A549 (cell line): ENCODE results near the gene DISC1. TPM values are rescaled to one million over a fixed set of nuclear protein-coding genes. Genes with fewer than 3 reads are reported as not detected.

Experiments used
- ATAC-seq, 2 experiments: fragments of 200-7000 bp in 1 of 2; fragments of >200 bp in 1 of 2; cut with Nextera tagmentation in 1 of 2; cut with Tn5 transposase in 1 of 2; 3 replicates each; pipeline versions ENCODE4 v1.8.0 to v1.9.1; 2018 to 2020; ENCODE audit warnings: mild to moderate bottlenecking in 1 of 2, moderate library complexity in 1 of 2
- CTCF ChIA-PET: fragments of 300-600 bp; sonication (Branson Sonifier 250); formaldehyde crosslinking; extraction: SDS; loops from one replicate; lab custom pipeline; 2021; ENCODE audit warnings: antibody characterized with exemption, inconsistent platforms; lab: Yijun Ruan, JAX
- POLR2A ChIA-PET: fragments of 350-600 bp; formaldehyde crosslinking; extraction: SDS; loops from one replicate; lab custom pipeline; 2021; ENCODE audit warnings: antibody characterized with exemption, inconsistent platforms; lab: Yijun Ruan, JAX
- DNase-seq, 2 experiments: peaks; one replicate each; pipeline versions ENCODE4 v3.0.0 to v3.0.0-alpha.2; 2011 to 2016; ENCODE audit warnings: low read depth in 1 of 2, low spot score in 1 of 2
- FAIRE-seq: peaks from 2 replicates; lab custom pipeline; 2011; peaks lifted over from hg19 to GRCh38; lab: Jason Lieb, UNC
- H3K27ac ChIP-seq, 2 experiments: fragments of >200 bp; sonication (Bioruptor Twin); formaldehyde crosslinking; 3 replicates each; pipeline ENCODE4 v1.5.1; 2016 to 2017
- H3K4me1 ChIP-seq: fragments of >200 bp; sonication (Bioruptor Twin); formaldehyde crosslinking; 3 replicates; pipeline ENCODE4 v1.6.1; 2016
- H3K4me2 ChIP-seq: fragments of >200 bp; sonication (Bioruptor Twin); formaldehyde crosslinking; 3 replicates; pipeline ENCODE4 v1.6.1; 2016
- H3K4me3 ChIP-seq: fragments of >200 bp; sonication (Bioruptor Twin); formaldehyde crosslinking; 3 replicates; pipeline ENCODE4 v1.5.1; 2016
- H3K9me3 ChIP-seq: fragments of >200 bp; sonication (Bioruptor Twin); formaldehyde crosslinking; 3 replicates; pipeline ENCODE4 v1.6.1; 2016
- CBX2 ChIP-seq: fragments of 200-600 bp; sonication (generic); IDR thresholded peaks from 2 replicates; pipeline ENCODE4 v1.6.1; 2016; ENCODE audit warnings: low read depth, mild to moderate bottlenecking, borderline replicate concordance
- CBX8 ChIP-seq: fragments of 200-600 bp; sonication (generic); IDR thresholded peaks from 2 replicates; pipeline ENCODE4 v1.6.1; 2016
- FOSB ChIP-seq: fragments of 250-450 bp; sonication (Bioruptor Pico); IDR thresholded peaks from 2 replicates; pipeline ENCODE4 v1.5.0; 2020; ENCODE audit warnings: mild to moderate bottlenecking, moderate library complexity
- HOXB5 ChIP-seq: fragments of 250-450 bp; sonication (Bioruptor Pico); IDR thresholded peaks from 2 replicates; pipeline ENCODE4 v1.5.0; 2020; ENCODE audit warnings: mild to moderate bottlenecking, moderate library complexity
- KDM1A ChIP-seq: fragments of 200-600 bp; sonication (generic); IDR thresholded peaks from 2 replicates; pipeline ENCODE4 v1.6.1; 2016; ENCODE audit warnings: low read depth, mild to moderate bottlenecking
- MAFK ChIP-seq: fragments of 450-650 bp; IDR thresholded peaks from 2 replicates; pipeline ENCODE4 v1.6.1; 2014; ENCODE audit not compliant: partially characterized antibody
- MAZ ChIP-seq: fragments of 150-350 bp; IDR thresholded peaks from 2 replicates; pipeline ENCODE4 v1.6.1; 2014; ENCODE audit warnings: antibody characterized with exemption, low read depth, low read length, borderline replicate concordance
- NFE2L2 ChIP-seq: fragments of 150-350 bp; conservative IDR thresholded peaks from 2 replicates; pipeline ENCODE4 v1.6.1; 2014; ENCODE audit warnings: low read length
- NR3C1 ChIP-seq: fragments of >200 bp; sonication (Bioruptor Twin); formaldehyde crosslinking; IDR thresholded peaks from 3 replicates; pipeline ENCODE4 v1.6.1; 2017
- POLR2A ChIP-seq: IDR thresholded peaks from 2 replicates; pipeline ENCODE4 v1.6.1; 2012; ENCODE audit warnings: mild to moderate bottlenecking, low read length
- POLR2AphosphoS2 ChIP-seq: conservative IDR thresholded peaks from 2 replicates; pipeline ENCODE4 v1.6.1; 2012; ENCODE audit warnings: low read length, improper control_type of control experiment, inconsistent platforms
- RAD21 ChIP-seq, 2 experiments: fragments of >200 bp in 1 of 2; sonication (Bioruptor Twin) in 1 of 2; formaldehyde crosslinking in 1 of 2; IDR thresholded peaks in 1 of 2; conservative IDR thresholded peaks in 1 of 2; 2 replicates in 1 of 2; 3 replicates in 1 of 2; pipeline ENCODE4 v1.6.1; 2012 to 2018; ENCODE audit warnings: inconsistent platforms in 1 of 2
- RARB ChIP-seq: fragments of 250-450 bp; sonication (Bioruptor Pico); IDR thresholded peaks from 2 replicates; pipeline ENCODE4 v1.8.0; 2021; ENCODE audit warnings: mild to moderate bottlenecking, moderate library complexity
- RFX5 ChIP-seq: fragments of 450-650 bp; IDR thresholded peaks from 2 replicates; pipeline ENCODE4 v1.7.1; 2014; ENCODE audit warnings: antibody characterized with exemption, mild to moderate bottlenecking, moderate library complexity
- RNF2 ChIP-seq: fragments of 200-600 bp; sonication (generic); IDR thresholded peaks from 2 replicates; pipeline ENCODE4 v1.6.1; 2016; ENCODE audit warnings: low read depth, mild to moderate bottlenecking, antibody characterized with exemption, moderate library complexity, borderline replicate concordance
- TFCP2L1 ChIP-seq: fragments of 250-450 bp; sonication (Bioruptor Pico); IDR thresholded peaks from 2 replicates; pipeline ENCODE4 v1.5.0; 2021; ENCODE audit warnings: mild to moderate bottlenecking
- ZC3H11A ChIP-seq: fragments of 450-650 bp; IDR thresholded peaks from 2 replicates; pipeline ENCODE4 v1.6.1; 2014; ENCODE audit warnings: antibody characterized with exemption, mild to moderate bottlenecking
- ZSCAN20 ChIP-seq: fragments of 250-450 bp; sonication (Bioruptor Pico); IDR thresholded peaks from 2 replicates; pipeline ENCODE4 v1.8.0; 2022; ENCODE audit warnings: mild to moderate bottlenecking, moderate library complexity
- WGBS: methylation state at CpG from one replicate; pipeline ENCODE4 v1.1.6; 2017; ENCODE audit errors: missing lambda C conversion rate; 5-methylcytosine and 5-hydroxymethylcytosine counted together
- polyA plus RNA-seq, 4 experiments: library from polyadenylated mRNA; depleted of rRNA in 3 of 4; stranded (reverse); fragments of >200 nt; fragmentation: RNase III in 1 of 4; extraction: RNeasy Plus Mini Kit Qiagen cat#74134 plus additional on column Dnase treatment in 1 of 4; gene quantifications; 2 replicates in 3 of 4; 3 replicates in 1 of 4; pipeline ENCODE4 v1.2.3, GENCODE V29; 2011 to 2017
- TF ChIP-seq, protein P1 (sequence below): fragments of >200 bp; sonication (Bioruptor Twin); formaldehyde crosslinking; IDR thresholded peaks from 3 replicates; pipeline ENCODE4 v1.5.1; 2016
- TF ChIP-seq, protein P2 (sequence below): fragments of 250-450 bp; sonication (Bioruptor Pico); IDR thresholded peaks from 2 replicates; pipeline ENCODE4 v1.5.0; 2021; ENCODE audit warnings: mild to moderate bottlenecking, moderate library complexity, borderline replicate concordance
- TF ChIP-seq, protein P3 (sequence below): fragments of 200-600 bp; sonication (generic); IDR thresholded peaks from 2 replicates; pipeline ENCODE4 v1.6.1; 2016; ENCODE audit warnings: antibody characterized with exemption, mild to moderate bottlenecking, moderate library complexity
- TF ChIP-seq, protein P4 (sequence below): fragments of >200 bp; sonication (Bioruptor Twin); formaldehyde crosslinking; IDR thresholded peaks from 2 replicates; pipeline ENCODE4 v1.6.1; 2016
- TF ChIP-seq, protein P5 (sequence below): fragments of >200 bp; sonication (Bioruptor Twin); formaldehyde crosslinking; IDR thresholded peaks from 3 replicates; pipeline ENCODE4 v1.6.1; 2016
- TF ChIP-seq, protein P6 (sequence below): fragments of 250-450 bp; sonication (Bioruptor Pico); IDR thresholded peaks from 2 replicates; pipeline ENCODE4 v1.5.0; 2020; ENCODE audit warnings: low read depth, mild to moderate bottlenecking, moderate library complexity
- TF ChIP-seq, protein P7 (sequence below): IDR thresholded peaks from 2 replicates; pipeline ENCODE4 v1.6.1; 2012

Gene DISC1
- polyA plus RNA-seq, 2 of the 4 experiments (the other 2 are of a cell fraction): 0.39 to 0.74 TPM

DNA sequence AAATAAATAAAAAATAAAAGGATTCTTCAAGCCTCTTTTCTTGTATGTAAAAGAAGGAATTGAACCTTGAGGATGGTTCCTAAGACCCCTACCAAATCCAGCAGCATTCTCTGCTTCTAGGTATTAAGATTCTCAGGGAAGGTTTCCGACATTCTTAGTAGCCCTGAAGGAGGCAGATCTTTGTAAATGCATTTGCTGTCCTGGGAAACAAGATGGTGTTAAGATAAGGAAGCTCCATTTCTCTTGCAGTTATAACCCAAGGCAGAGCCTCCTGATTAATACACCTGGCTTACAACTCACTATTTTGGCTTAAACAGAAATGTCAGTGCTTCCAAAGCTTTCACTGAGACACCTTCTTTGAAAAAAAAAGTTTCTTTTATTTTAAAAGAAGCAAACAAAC lies 393.8 kb downstream of the DISC1 start:
- no peak for DNase-seq
- POLR2A ChIA-PET: no interaction called here
- no peak overlapping the region for H3K27ac ChIP-seq
- CTCF ChIA-PET: no interaction called here
- H3K9me3 ChIP-seq: no peaks in the 10 kb centered on the region
- H3K4me3 ChIP-seq: no peak overlapping the region
- ATAC-seq: no peak
- TF ChIP-seq, protein P1, sequence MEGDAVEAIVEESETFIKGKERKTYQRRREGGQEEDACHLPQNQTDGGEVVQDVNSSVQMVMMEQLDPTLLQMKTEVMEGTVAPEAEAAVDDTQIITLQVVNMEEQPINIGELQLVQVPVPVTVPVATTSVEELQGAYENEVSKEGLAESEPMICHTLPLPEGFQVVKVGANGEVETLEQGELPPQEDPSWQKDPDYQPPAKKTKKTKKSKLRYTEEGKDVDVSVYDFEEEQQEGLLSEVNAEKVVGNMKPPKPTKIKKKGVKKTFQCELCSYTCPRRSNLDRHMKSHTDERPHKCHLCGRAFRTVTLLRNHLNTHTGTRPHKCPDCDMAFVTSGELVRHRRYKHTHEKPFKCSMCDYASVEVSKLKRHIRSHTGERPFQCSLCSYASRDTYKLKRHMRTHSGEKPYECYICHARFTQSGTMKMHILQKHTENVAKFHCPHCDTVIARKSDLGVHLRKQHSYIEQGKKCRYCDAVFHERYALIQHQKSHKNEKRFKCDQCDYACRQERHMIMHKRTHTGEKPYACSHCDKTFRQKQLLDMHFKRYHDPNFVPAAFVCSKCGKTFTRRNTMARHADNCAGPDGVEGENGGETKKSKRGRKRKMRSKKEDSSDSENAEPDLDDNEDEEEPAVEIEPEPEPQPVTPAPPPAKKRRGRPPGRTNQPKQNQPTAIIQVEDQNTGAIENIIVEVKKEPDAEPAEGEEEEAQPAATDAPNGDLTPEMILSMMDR: no peak
- TF ChIP-seq, protein P2, sequence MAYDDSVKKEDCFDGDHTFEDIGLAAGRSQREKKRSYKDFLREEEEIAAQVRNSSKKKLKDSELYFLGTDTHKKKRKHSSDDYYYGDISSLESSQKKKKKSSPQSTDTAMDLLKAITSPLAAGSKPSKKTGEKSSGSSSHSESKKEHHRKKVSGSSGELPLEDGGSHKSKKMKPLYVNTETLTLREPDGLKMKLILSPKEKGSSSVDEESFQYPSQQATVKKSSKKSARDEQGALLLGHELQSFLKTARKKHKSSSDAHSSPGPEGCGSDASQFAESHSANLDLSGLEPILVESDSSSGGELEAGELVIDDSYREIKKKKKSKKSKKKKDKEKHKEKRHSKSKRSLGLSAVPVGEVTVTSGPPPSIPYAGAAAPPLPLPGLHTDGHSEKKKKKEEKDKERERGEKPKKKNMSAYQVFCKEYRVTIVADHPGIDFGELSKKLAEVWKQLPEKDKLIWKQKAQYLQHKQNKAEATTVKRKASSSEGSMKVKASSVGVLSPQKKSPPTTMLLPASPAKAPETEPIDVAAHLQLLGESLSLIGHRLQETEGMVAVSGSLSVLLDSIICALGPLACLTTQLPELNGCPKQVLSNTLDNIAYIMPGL (CRISPR knock-in tag): no peak
- TF ChIP-seq, protein P3, sequence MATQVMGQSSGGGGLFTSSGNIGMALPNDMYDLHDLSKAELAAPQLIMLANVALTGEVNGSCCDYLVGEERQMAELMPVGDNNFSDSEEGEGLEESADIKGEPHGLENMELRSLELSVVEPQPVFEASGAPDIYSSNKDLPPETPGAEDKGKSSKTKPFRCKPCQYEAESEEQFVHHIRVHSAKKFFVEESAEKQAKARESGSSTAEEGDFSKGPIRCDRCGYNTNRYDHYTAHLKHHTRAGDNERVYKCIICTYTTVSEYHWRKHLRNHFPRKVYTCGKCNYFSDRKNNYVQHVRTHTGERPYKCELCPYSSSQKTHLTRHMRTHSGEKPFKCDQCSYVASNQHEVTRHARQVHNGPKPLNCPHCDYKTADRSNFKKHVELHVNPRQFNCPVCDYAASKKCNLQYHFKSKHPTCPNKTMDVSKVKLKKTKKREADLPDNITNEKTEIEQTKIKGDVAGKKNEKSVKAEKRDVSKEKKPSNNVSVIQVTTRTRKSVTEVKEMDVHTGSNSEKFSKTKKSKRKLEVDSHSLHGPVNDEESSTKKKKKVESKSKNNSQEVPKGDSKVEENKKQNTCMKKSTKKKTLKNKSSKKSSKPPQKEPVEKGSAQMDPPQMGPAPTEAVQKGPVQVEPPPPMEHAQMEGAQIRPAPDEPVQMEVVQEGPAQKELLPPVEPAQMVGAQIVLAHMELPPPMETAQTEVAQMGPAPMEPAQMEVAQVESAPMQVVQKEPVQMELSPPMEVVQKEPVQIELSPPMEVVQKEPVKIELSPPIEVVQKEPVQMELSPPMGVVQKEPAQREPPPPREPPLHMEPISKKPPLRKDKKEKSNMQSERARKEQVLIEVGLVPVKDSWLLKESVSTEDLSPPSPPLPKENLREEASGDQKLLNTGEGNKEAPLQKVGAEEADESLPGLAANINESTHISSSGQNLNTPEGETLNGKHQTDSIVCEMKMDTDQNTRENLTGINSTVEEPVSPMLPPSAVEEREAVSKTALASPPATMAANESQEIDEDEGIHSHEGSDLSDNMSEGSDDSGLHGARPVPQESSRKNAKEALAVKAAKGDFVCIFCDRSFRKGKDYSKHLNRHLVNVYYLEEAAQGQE: no peak
- TF ChIP-seq RFX5 (no peak), FOSB (CRISPR knock-in tag) (no peak), KDM1A (no peak), CBX8 (no peak), TFCP2L1 (CRISPR knock-in tag) (no peak), RARB (no peak), RNF2 (no peak)
- TF ChIP-seq, protein P4, sequence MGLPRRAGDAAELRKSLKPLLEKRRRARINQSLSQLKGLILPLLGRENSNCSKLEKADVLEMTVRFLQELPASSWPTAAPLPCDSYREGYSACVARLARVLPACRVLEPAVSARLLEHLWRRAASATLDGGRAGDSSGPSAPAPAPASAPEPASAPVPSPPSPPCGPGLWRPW: no peak
- TF ChIP-seq, protein P5, sequence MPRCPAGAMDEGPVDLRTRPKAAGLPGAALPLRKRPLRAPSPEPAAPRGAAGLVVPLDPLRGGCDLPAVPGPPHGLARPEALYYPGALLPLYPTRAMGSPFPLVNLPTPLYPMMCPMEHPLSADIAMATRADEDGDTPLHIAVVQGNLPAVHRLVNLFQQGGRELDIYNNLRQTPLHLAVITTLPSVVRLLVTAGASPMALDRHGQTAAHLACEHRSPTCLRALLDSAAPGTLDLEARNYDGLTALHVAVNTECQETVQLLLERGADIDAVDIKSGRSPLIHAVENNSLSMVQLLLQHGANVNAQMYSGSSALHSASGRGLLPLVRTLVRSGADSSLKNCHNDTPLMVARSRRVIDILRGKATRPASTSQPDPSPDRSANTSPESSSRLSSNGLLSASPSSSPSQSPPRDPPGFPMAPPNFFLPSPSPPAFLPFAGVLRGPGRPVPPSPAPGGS: no peak
- H3K4me1 ChIP-seq: no peaks in the 10 kb centered on the region
- 75% methylated on average over 1 of the region's 1 CpG for WGBS
- no peak overlapping the region for H3K4me2 ChIP-seq
- no peak for FAIRE-seq

DNA sequence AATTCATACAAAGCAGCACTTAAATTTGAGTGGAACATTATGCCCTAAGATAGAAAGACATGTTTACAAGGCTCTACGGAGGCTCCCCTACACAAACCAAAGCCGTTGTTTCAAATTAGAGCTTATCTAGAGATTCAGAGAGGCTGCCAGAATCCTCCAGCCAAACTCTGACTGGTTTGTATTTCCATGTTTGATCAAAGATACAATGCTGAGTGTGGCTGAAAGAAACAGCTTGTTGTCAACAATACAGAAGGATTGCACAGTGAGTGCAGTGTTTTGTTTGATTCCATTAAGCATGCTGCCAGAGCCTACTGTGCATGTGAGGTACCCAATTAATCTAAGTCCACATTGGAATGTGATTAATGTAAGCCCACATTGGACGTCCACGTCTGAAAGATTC lies 402.7 kb downstream of the DISC1 start:
- POLR2A ChIA-PET: no interaction called here
- no peak for FAIRE-seq
- CTCF ChIA-PET: no interaction called here

More for the DNA sequence above, 402.7 kb downstream of the DISC1 start:
- no peak for ATAC-seq
- H3K9me3 ChIP-seq: no peaks in the 10 kb centered on the region
- TF ChIP-seq CBX2: no peak
- no peak for TF ChIP-seq MAFK
- TF ChIP-seq MAZ: no peak
- TF ChIP-seq RAD21 (conservative IDR thresholded peaks at IDR 0.05 in 1 of 2, IDR thresholded peaks at IDR 0.05 in 1 of 2): no peak
- TF ChIP-seq RARB: no peak
- TF ChIP-seq KDM1A: no peak
- no peak for TF ChIP-seq POLR2AphosphoS2
- no peak for TF ChIP-seq ZSCAN20 (CRISPR knock-in tag)
- TF ChIP-seq, protein P6, sequence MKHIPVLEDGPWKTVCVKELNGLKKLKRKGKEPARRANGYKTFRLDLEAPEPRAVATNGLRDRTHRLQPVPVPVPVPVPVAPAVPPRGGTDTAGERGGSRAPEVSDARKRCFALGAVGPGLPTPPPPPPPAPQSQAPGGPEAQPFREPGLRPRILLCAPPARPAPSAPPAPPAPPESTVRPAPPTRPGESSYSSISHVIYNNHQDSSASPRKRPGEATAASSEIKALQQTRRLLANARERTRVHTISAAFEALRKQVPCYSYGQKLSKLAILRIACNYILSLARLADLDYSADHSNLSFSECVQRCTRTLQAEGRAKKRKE (CRISPR knock-in tag): no peak
- no peak for TF ChIP-seq ZC3H11A
- TF ChIP-seq, protein P7, sequence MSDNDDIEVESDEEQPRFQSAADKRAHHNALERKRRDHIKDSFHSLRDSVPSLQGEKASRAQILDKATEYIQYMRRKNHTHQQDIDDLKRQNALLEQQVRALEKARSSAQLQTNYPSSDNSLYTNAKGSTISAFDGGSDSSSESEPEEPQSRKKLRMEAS: no peak
- TF ChIP-seq HOXB5 (CRISPR knock-in tag): no peak
- no peak for TF ChIP-seq NR3C1
- TF ChIP-seq POLR2A: no peak
- TF ChIP-seq NFE2L2: no peak
- TF ChIP-seq, all 56 proteins: peak for 0
- no peak overlapping the region for H3K4me2 ChIP-seq
- H3K27ac ChIP-seq: no peak overlapping the region
- H3K4me1 ChIP-seq: no peaks in the 10 kb centered on the region
- no peak for DNase-seq
- H3K4me3 ChIP-seq: no peak overlapping the region
- 64% methylated on average over 4 of the region's 4 CpGs for WGBS
